Inflammatory macrophage (primary cell): Measurements from ENCODE around the gene HAP1.
"Not testable (repeated sequence)": the region's sequence is repeated elsewhere in the genome, so short reads cannot be mapped to it uniquely, and the experiment has no call there.

ENCODE experiments used
- DNase-seq, 2 donors: peaks; one replicate each; pipeline ENCODE4 v3.0.0-alpha.2; 2020 to 2022

The HAP1 gene

DNA sequence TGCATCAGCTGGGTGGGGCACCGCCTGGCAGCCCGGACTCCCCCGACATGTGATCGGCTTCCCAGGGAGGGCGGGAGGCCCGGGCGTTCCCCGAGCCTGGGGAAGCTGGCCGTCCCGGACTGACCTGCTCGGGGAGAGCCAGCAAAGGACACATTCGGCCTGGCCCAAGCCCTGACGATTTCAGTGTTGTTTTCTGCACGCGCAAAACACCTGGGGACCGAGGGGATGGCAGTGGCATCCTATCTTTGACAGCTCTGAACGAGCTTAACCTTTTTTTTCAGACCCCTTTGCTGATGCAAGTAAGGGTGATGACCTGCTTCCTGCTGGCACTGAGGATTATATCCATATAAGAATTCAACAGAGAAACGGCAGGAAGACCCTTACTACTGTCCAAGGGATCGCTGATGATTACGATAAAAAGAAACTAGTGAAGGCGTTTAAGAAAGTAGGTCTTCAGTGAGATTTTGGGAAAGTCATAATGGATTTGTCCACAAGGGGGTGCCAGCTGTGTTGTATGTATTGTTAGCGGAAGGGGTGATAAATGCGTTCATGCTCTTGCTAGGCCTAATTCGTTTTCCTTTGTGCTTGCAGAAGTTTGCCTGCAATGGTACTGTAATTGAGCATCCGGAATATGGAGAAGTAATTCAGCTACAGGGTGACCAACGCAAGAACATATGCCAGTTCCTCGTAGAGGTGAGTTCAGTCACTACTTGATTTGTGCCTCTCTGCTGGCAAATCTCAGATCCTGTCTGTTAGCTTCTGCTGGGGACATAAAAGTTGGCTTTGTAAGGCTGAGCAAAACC is 44.7 kb downstream of the HAP1 start:
- peak; percentile 66 to 79 for DNase-seq

DNA sequence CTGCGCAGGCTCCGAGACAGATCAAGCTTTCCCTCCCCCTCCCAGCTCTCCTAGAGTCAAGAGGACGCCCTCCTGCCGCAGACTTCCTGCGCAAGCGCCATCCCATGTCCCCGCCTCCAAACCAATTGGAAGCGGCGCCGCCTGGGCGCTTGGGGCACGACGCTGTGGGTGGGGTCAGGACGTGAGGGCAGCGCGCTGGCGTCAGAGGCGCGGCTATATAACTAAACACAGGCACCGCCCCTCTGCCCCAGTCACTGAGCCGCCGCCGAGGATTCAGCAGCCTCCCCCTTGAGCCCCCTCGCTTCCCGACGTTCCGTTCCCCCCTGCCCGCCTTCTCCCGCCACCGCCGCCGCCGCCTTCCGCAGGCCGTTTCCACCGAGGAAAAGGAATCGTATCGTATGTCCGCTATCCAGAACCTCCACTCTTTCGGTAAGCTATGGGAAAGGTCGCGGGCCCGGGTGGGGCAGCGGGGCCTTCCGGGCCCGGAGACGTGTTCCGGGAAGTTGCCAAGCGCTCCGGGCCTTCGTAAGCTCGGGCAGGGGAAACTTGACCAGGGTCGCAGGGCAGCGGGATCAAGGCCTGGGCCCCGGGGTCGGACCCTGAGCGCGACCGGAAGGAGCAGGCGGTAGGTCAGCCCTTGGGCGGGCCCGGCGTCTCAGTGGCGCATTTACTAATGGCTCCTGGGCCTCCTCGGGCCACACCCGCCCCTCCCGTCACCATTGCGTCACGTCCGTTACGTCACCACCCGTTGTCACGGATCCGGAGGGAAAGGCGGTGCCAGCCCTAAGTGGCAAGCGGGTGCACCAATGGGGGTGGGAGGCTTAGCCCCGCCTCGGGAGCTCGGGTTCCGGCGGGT is 45.6 kb downstream of the HAP1 start, which contains the start of gene EIF1:
EIF1 (plus strand) TSS at position 245 of the 856 bp plus-strand sequence; CDS start at position 399, 154 bp downstream.
- peak; percentile 100 for DNase-seq

DNA sequence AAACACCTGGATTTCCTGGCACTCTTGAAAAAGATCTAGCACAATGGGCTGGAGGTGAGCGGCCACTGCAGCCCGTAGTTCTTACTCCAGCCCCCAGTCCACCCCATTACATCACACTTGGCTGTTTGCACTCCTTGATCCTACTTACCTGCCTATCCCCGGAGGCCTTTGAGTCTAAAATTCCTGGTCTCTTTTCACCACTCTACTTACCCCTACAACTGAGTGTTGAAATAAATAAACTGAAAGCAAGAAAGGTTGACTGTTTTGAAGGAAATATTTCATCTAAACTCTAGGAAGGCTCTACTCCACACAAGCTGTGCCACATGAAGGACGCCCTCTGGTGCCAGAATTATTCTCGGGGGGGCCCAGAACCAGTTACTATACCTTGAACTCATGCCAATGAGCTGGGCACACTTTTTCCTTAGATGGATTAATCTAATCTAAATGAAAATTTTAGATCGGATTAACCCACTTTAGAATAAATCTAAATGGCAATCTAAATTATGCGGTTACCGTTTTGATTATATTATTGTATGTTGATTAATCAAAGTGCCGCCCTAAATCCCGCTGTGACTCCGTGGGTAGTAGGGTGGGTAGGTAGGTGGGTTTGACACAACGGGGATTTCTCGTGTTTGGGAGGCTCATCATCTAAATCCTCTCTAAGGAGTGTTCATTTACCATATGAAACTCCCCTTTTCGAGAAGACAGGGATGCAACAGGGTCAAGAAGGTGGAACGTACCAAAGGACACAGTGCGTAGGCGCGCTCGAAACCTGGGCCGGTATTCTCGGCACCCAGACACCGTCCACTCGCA is 46.4 kb downstream of the HAP1 start:
- DNase-seq, result peak in 1 of 2 donors; percentile 42

DNA sequence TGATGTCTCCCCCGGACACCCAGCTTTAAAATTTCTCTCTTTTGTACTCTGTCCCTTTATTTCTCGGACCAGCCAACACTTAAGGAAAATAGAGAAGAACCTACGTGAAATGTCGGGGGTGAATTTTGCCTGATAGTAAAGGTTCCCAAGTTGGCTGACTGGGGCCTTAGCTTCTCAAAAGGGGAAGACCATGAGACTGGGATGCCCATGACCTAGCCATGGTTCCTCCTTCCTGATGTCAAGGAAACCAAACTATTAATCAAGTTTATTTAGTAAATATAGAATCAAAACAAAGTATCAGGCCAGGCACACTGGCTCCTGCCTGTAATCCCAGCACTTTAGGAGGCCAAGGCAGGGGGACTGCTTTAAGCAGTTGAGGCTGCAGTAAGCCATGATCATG is 48.2 kb downstream of the HAP1 start:
- DNase-seq, result peak; percentile 75 to 79

DNA sequence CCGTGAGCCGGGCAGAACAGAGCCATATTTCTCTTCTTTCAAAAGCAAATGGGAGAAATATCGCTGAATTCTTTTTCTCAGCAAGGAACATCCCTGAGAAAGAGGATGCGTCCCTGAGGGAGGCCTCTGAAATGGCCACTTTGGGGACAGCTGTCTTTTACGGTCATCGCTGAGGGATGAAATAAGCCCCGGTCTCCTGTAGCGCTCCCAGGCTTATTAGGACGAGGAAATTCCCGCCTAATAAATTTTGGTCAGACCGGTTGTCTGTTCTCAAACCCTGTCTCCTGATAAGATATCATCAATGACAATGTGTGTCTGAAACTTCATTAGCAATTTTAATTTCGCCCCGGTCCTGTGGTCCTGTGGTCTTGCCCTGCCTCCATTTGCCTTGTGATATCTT is 48.7 kb downstream of the HAP1 start:
- DNase-seq, result not testable (repeated sequence)

DNA sequence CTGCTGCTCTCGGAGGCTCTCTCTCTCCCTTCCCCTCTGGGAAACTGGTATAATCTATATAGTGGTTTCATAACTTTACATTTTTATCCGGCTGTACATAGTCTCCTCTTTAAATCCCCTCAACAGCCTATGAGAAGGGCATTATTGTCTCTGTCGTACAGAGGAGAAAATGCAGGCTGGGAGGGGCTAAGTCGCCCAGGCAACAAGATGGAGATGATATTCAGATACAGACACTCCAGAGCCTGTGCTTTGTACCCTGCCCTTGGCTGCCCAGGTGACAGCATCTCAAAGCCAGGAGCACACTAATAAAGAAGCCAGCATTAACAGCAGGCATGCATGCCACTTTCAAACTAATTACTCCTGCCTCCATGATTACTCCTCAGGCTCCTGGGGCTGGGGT is 50.4 kb downstream of the HAP1 start:
- no peak for DNase-seq

DNA sequence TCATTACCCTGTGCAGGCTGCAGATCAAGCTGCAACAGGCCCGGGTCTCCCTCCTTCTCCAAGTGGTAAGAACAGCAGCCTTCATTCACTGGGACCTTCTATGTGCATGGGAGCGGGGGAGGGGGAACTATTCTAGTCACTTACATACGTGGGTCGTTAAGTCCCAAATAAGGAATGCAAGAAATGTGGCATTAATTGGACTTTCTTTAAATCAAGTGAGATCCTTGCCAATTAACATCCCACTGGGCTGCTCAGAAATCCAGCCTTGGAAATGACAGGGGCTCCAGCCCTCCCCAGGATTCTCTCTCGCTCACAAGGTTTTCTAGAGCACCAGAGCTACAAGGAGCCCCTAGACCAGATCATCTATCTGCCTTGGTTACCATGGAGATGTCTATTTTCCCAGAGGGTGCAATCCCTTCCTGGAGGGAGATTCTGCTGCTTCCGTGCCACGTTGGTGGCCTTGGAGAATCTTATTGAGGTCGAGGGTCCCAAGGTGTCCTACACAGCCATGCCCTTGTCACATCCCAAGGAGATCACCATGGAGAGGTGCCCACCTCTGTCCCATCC is 50.9 kb downstream of the HAP1 start:
- DNase-seq, result no peak

DNA sequence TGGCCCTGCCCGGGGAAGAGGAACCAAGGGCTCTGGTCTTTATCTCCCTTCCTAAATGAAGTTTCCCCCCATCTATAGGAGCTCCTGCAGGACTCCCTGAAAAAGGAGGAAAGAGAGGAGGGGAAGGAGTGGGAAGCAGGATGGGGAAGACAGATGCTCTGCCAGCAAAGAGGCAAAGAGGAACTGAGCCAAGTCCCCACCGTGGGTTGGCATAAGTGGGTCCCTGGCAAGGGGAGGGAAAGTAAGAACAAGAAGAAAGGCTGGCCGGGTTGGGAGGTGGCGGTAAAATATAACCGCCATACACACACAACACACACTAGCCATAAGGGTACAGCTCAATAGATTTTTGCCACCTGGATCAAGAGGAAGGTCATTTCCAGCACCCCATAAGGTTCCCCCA is 51.8 kb downstream of the HAP1 start:
- peak; percentile 56 to 70 for DNase-seq

DNA sequence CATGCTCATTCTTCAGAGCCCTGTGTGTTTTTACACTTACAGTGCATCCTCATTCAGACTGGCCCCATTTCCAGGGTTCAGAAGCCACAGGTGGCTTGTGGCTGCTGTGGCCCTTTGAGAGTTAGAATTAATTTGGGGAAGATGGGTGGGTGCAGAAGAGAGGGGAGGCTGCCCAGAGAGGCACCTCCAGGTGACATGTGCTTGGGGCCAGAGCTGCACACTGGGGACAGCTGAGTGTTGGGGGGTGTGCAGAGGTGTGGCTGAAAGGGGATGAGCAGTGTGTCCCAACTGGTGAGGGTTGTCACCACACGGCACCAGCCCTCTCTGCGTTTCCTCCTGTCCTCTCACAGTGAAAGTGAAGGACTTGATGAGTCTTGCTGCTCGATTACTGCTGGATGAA is 52.7 kb downstream of the HAP1 start:
- DNase-seq, result no peak

DNA sequence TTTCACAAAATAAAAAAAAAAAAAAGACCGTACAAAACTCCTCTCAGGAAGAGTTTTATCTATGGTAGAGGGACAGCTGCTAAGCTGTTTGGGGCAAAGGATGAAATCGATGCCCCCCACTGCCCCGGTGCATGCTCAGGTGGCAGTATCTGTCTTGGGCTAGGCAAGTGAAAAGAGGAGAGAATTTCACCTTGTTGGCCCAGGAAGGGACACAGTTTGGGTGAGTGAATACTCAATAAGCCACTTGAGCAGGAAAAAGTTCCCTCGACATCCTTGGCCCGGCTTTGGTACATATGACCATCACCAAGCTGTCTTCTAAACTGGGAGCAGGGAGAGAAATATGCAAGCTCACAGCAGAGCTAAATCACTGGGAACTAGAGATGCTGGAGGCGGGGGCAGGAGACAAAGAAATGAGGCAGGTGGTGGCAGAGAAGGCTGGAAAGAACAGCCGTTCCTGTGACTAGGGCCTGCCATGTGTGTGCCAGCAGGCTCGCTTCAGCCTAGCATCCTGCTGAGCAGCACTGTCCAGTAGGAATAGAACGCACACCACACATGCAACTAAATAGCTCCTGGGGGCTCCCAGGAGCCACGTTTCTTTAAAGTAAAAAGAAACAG is 53.9 kb downstream of the HAP1 start:
- no peak for DNase-seq

DNA sequence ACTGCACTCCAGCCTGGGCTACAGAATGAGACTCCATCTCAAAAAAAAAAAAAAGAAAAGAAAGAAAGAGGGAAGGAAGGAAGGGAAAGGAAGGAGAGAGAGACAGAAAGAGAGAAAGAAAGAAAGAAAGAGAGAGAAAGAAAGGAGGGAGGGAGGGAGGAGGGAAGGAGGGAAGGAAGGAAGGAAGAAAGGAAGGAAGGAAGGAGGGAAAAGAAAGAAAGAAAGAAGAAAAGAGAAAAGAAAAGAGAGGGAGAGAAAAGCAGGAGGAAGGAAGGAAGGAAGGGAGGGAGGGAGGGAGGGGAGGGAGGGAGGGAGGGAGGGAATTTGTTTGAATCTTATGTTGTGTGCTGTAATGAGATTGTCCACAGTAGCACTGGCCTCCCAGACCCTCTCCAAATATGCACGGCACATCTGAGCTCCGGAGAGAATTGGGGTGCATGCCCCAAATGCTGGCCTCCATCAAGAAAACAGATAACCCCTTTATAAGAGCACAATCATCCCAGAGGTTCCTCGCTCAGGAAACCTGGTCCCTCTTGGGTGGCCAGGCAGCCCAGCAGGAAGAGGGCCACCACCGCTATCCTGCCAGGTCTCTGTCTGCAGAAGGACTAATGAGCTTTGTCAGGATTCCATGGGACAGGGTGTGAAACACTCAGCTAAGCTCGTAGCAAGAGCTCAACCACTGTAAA is 54.6 kb downstream of the HAP1 start:
- DNase-seq, result no peak

DNA sequence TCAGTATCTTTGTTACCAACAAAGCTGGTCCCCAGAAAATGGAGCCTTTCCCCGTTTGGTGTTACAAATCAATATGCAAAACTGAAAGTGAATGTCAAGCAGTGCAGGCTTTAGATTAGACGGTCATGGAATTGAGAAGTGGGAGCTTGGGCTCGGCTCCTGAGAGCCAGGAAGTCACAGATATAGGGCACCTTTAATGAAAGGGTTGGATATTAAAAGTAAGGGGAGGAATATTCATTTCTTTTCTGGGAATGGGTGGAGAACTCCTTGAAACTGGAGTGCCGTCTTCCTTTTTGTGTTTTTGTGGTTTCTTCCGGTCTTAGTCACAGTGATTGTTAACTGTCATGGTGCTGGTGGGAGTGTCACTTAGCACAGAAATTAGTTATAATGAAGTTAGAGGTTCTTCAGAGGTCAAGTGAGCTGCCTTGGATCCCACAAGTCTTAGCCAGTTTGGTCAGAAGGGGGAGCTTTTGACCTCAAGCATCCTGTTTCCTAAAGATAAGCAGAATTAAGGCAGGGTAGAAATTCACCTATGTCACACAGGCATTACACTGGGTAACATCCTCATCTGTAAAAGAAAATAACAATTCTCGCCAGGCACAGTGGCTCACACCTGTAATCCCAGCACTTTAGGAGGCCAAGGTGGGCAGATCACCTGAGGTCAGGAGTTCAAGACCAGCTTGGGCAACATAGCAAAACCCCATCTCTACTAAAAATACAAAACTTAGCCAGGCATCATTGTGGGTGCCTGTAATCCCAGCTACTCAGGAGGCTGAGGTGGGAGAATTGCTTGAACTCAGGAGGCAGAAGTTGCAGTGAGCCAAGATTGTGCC is 55.3 kb downstream of the HAP1 start:
- DNase-seq, result peak; percentile 91 to 92

DNA sequence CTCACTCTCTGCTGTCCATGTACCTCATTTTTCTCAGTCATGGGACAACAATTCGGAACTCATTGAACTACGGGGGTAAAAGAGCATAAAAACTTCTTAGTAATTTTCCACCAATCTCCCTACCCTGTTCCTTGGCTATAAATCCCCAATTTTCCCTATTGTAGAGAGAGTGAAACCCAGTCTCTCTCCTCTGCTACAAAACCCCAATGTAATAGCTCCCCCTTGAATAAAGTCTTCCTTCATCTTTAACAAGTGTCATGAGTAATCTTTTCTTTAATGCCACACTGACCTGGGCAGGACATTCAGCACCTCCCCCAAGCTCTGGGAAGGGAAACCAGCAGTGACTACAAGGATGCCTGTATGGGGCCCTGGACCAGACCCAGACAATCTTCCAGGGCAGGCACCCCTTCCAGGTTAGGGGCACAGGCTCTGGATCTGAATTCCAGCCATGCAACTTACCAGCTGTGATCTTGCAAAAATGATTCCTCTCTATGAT is 56.0 kb downstream of the HAP1 start:
- peak; percentile 66 to 72 for DNase-seq

DNA sequence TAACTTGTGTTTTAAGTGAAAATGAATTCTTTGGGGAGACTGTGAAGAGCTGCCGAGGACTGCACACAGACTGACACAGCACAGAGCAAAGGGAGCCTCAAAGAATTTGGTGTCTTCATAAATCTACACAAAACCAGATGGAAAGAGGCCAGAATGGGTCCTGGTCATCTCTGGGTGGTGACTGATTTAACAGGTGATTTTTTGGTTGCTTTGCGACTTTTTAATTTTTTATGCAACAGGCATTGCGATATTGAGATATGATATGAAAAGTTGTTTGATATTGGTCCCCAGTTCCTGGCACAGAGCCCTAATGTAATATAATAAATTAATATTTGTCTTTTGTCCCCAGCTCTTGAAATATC is 58.4 kb downstream of the HAP1 start:
- DNase-seq, result no peak

DNA sequence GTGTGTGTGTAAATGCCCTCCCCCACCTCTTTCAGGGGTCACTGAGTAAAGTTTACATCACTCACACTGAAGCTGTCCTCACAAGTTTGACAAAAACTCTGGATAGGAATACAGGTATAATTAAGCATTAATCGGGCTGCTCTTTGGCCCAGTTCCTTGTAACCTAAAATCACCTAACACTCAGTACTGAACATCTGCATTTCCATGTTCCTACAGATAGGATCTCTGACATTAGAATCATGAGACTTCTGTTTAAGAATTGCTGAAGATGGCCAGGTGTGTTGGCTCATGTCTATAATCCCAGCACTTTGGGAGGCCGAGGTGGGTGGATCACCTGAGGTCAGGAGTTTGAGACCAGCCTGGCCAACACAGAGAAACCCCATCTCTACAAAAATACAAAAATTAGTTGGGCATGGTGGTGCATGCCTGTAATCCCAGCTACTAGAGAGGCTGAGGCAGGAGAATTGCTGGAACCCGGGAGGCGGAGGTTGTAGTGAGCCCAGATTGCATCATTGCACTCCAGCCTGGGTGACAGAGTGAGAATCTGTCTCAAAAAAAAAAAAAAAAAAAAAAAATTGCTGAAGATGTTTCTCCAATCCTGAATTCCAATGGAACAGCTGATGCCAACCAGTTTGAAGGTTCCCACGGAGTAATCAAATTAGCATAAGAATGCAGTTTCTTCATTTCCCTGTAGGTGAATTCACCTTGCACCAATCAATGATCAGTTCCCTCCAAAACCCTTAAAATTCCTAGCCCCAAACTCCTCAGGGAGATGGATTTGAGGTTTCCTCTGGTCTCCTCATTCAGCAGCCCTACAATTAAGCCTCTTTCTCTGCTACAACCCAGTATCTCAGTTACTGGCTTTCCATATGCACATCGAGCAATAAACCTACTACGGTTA is 59.0 kb downstream of the HAP1 start:
- not testable (repeated sequence) for DNase-seq
